ENCODE data around the gene FLNB.

The FLNB gene

GRCh38 chr3:58168498-58168897 lies 160.3 kb downstream of the FLNB start:
- no peak for DNase-seq (ENCODE audit: low read depth)
- H3K4me3 ChIP-seq (ENCODE audit: low read depth, low read length), result no peak overlapping the region

DNA sequence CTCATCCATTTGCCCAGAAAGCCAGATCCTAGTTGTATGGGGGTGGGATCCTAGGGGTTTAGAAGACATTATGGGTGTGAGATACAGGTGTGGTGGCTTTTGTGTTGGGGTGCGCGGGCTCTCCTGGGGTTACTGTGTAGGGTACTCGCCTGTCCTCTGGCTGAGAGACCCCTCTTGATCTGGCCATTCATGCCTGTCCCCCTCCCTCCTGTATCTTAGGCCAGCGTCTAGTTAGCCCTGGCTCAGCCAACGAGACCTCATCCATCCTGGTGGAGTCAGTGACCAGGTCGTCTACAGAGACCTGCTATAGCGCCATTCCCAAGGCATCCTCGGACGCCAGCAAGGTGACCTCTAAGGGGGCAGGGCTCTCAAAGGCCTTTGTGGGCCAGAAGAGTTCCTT lies 161.1 kb downstream of the FLNB start:
- no peak overlapping the region for H3K4me3 ChIP-seq (ENCODE audit: low read depth, low read length)
- no peak for DNase-seq (ENCODE audit: low read depth)

DNA sequence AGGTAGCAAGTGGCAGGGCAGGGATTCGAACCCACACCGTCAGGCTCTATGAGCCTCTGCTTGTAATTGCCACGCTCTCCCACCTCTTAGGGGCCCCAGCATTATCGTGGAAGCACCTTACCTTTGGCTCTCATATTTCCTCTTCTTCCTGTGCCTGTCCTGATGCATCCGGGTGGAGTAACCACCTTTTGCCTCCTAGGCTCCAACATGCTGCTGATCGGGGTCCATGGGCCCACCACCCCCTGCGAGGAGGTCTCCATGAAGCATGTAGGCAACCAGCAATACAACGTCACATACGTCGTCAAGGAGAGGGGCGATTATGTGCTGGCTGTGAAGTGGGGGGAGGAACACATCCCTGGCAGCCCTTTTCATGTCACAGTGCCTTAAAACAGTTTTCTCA lies 162.2 kb downstream of the FLNB start:
- no peak for DNase-seq (ENCODE audit: low read depth)
- H3K4me3 ChIP-seq (ENCODE audit: low read depth, low read length), result no peak overlapping the region

DNA sequence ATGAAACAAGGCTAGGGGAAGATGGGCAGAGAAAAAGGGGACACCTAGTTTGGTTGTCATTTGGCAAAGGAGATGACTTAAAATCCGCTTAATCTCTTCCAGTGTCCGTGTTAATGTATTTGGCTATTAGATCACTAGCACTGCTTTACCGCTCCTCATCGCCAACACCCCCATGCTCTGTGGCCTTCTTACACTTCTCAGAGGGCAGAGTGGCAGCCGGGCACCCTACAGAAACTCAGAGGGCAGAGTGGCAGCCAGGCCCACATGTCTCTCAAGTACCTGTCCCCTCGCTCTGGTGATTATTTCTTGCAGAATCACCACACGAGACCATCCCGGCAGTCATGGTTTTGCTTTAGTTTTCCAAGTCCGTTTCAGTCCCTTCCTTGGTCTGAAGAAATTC lies 162.9 kb downstream of the FLNB start:
- H3K4me3 ChIP-seq (ENCODE audit: low read depth, low read length), result no peak overlapping the region
- no peak for DNase-seq (ENCODE audit: low read depth)

GRCh38 chr3:58173029-58173668 lies 164.9 kb downstream of the FLNB start:
- no peak for DNase-seq (ENCODE audit: low read depth)

DNA sequence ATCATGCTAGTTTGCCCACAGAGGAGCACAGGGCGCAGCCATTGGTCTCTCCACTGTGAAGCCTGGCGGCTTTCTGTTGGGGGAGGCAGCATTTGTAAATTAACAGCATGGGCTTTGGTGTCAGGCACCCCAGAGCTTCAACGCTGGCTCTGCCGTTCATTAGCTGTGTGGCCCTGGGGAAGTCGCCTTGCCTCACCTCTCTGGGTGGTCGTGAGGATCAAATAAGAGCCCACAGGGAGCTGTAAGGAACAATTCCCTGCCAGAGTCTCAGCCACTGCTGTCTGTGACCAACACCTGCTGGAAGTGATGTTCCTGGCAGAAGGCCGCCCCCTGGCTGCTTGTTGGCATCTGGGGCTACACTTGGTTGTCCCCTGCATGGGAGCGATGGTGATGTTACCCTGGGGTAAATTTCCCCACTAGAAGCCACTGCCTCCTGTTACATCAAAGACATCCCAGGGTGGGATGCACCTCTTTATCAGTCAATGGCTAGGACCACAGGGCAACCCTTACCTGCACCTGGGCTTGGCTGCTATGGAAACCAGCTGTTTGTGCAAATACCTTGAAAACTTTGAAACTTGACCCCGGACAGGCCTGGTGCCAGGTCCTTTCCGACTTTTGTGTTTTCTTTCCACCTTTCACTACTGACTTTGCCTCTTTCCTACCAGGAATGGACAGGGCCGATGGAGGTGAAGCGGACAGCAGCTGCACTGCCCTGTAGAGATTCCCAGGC lies 165.6 kb downstream of the FLNB start:
- no peak overlapping the region for H3K4me3 ChIP-seq (ENCODE audit: low read depth, low read length)
- DNase-seq (ENCODE audit: low read depth), result no peak

More at GRCh38 chr3:58173029-58173668, 164.9 kb downstream of the FLNB start:
- no peak overlapping the region for H3K4me3 ChIP-seq (ENCODE audit: low read depth, low read length)

- DNase-seq (ENCODE audit: low read depth), result no peak
- no peak overlapping the region for H3K4me3 ChIP-seq (ENCODE audit: low read depth, low read length)
Observed at GRCh38 chr3:58175187-58175436, 166.9 kb downstream of the FLNB start.

GRCh38 chr3:58175437-58176184 lies 167.4 kb downstream of the FLNB start:
- no peak overlapping the region for H3K4me3 ChIP-seq (ENCODE audit: low read depth, low read length)

DNA sequence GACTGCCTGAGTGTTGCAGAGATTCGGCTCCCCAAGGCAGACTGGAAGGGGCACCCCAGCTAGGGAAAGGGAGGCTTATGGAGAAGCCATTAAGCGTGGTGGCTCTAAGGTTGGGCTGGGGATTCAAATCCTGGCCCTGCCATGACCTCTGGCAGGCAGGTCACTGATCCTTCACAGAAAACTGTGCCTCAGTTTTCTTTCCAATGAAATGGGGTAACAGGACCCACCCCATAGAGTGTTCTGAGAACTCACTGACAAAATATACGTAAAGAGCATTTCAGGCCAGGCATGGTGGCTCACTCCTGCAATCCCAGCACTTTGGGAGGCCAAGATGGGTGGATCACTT lies 167.9 kb downstream of the FLNB start:
- no peak overlapping the region for H3K4me3 ChIP-seq (ENCODE audit: low read depth, low read length)
- no peak for DNase-seq (ENCODE audit: low read depth)

More at GRCh38 chr3:58175437-58176184, 167.4 kb downstream of the FLNB start:
- DNase-seq (ENCODE audit: low read depth), result no peak

DNA sequence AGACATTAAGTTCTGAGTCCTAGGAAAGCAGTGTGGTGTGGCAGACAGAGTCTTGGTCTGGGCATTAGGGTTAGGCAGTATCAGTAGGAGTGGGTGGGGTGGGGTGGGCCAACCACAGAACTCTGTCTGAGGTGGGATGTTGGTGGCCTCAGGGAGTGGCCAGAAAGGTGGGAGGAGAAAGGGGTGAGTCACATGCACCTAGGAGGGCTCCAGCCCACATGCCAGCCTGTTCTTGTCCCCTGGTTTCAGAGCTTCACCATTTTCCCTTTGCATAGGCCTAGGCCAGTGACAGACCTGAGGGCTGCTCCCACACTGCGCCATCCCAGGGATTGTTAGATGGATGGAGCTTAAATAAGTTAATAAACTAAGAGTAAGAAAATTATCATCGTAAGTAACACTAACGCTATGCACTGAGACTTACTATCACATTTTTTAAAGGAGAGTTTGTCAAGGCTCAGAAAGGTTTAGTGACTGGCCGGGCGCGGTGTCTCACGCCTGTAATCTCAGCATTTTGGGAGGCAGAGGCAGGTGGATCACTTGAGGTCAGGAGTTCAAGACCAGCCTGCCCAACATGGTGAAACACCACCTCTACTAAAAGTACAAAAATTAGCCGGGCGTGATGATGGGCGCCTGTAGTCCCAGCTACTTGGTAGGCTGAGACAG lies 168.7 kb downstream of the FLNB start:
- DNase-seq (ENCODE audit: low read depth), result no peak

GRCh38 chr3:58177747-58178527 lies 169.7 kb downstream of the FLNB start:
- H3K4me3 ChIP-seq (ENCODE audit: low read depth, low read length), result peak overlapping the region; percentile 54
- no peak for DNase-seq (ENCODE audit: low read depth)

More for the DNA sequence above, 168.7 kb downstream of the FLNB start:
- H3K4me3 ChIP-seq (ENCODE audit: low read depth, low read length), result no peak overlapping the region

DNA sequence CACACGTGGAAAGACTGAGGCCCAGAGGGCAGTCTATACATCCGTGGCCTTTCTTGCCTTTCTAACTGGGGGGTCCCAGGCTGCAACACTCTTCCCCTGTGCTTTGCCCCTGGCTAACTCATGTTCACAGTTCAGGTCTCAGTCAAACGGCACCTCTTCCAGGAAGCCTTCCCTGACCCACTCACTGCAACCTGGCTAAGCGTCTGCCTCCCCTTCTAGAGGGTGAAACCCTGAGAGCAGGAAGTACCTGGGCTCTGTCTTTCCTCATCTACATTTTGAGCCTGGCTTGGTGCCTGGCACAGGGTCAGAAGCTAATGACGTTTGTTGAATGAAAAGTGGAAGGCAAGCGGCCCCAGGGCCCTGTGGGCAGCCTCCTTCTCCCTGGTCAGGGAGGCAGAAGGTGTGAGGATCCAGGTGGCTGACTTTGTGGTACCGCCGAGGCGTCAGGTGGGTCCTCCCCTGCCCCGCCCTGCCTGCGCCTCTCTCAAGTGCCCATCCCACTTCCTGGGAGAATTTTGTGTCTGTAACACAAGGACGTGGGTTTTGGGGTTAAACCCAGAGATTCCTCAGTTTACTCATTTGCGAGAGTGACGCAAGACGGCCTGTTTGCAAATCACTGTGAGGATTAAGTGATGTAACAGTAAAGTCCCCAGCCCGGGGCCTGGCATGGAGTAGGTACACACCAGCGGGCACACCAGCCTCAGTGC lies 170.5 kb downstream of the FLNB start:
- no peak for DNase-seq (ENCODE audit: low read depth)
- H3K4me3 ChIP-seq (ENCODE audit: low read depth, low read length), result no peak overlapping the region

DNA sequence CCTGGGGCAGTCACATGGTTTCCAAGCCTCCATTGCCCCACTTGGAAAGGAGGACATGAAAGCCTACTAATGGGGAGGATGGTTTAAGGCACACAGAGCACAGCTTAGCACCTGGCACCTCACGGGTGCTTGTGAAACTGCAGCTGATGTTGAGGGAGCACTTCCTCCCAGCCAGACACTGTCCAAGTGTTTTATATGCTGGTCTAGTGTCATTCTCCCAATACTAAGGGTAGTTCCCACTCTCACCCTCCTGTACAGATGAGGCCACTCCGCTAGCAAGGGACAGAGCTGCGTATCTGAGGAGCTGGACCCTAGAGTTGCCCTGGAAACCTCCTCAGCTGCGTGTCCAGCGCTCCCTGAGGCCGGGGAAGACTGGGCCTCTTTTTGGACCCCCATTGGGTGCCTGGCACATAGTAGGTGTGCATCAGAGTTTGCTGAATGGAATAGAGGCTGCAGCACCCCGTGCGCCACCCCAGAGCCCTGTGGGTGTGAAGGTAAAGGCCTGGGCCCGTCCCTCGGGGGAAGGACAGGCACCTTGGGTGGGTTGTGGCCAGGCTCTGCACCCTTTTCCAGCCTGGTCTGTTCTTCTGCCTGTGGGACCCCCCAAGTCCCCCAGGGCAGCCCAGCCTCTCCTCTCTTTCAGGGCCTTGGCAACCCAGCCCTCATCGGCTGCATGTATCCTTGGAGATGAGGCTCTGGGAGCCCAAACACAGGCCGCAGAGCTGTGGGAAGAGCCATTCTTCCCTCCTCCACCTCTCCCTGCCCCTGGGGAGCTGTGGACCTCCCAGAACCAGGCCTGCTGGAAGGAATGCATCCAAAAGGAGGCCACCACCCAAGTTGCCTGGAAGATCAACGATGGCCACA lies 171.2 kb downstream of the FLNB start:
- H3K4me3 ChIP-seq (ENCODE audit: low read depth, low read length), result no peak overlapping the region
- no peak for DNase-seq (ENCODE audit: low read depth)

- no peak for DNase-seq (ENCODE audit: low read depth)
- H3K4me3 ChIP-seq (ENCODE audit: low read depth, low read length), result no peak overlapping the region
Observed at GRCh38 chr3:58180099-58180880, 172.1 kb downstream of the FLNB start.

GRCh38 chr3:58180940-58181587 lies 172.8 kb downstream of the FLNB start:
- no peak overlapping the region for H3K4me3 ChIP-seq (ENCODE audit: low read depth, low read length)
- DNase-seq (ENCODE audit: low read depth), result no peak

DNA sequence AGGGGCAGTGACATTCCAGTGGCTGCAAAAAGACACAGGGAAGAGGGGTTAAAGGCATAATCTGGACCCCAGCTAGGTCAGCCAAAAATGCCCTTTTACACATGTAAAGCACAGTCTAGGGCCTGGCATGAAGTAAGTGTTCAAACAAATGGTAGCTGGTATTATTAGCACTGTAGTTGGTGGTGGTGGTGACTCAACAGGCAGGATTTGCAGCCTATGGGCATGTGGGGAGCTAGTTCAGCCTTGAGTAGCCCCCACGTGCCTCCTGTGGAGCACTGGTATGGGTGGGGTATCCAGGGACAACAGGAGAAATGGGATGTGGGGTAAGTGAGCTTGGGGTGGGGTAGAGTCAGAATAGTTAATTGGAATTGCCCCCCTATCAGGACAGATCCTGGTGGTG lies 175.0 kb downstream of the FLNB start:
- no peak overlapping the region for H3K4me3 ChIP-seq (ENCODE audit: low read depth, low read length)

DNA sequence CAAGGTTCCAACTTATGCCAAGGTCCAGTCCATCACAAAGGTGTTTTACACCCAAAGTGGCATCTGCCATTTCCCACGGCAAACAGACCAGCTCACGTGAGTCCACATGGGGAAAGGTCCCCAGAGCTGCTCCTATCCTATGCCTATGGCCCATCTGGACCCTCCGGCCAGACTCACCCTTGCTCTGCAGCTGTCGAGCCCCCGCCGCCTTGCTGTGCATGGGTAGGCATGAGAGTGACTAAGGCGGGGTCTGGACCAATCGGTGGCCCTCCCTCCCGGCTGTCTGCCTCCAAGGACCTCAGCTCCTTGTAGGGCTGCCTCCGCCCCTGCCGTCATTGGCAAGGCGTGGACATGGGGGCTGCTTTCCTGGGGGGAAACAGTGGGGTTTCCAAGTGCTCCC lies 175.7 kb downstream of the FLNB start:
- no peak overlapping the region for H3K4me3 ChIP-seq (ENCODE audit: low read depth, low read length)
- no peak for DNase-seq (ENCODE audit: low read depth)

More for the DNA sequence above, 175.0 kb downstream of the FLNB start:
- DNase-seq (ENCODE audit: low read depth), result no peak

Measured in skeletal muscle cell (primary cell).